ENCODE measurements around the gene HMGCS1. TPM values are rescaled to one million over a fixed set of nuclear protein-coding genes. Genes with fewer than 3 reads are reported as not detected.

Gene HMGCS1
- total RNA-seq, 3 donors from 2014 or later (not counting 1 experiment from before 2014, with no cell fraction given), result 53.0 to 105 (median 85.8) TPM

DNA sequence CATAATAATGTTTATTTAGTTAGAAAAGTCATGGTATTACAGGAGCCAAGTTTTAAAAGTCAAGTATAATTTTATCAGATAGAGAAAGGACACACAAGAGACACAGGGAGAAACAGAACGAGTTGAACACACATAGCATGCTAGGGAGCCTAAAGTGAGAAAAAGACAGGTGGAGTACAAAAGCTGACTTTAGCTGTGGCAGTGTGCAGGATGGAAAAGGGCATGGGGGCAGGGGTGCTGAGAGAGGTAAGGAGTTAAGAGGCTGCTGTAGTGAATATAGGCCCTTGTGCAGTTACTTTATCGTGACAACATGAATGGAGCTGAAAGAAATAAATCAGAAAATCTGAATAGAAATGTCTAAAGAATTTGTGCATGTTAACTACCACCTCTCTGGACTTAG is 18.0 kb downstream of the HMGCS1 start:
- Histone ChIP-seq H3K9me3 (ENCODE audit: control insufficient read depth, insufficient read depth, low read length) (no peaks in the 10 kb centered on the region), H3K4me1 (ENCODE audit: control insufficient read depth, insufficient read depth, low read length) (no peaks in the 10 kb centered on the region), H3K4me3 (ENCODE audit: low read length) (no peak overlapping the region), H3K27me3 (ENCODE audit: control insufficient read depth, insufficient read depth, low read length) (no peaks in the 10 kb centered on the region), H3K36me3 (ENCODE audit: control insufficient read depth, insufficient read depth, low read length) (peaks cover 75% of the 10 kb centered on the region), H3K27ac (ENCODE audit: low read length) (no peak overlapping the region)
- WGBS (ENCODE audit: insufficient coverage), result 95% methylated on average over 2 of the region's 2 CpGs
- H3K4me3 Mint-ChIP-seq, result no peak overlapping the region
- no peak overlapping the region for H3K27ac Mint-ChIP-seq
- H3K36me3 Mint-ChIP-seq, result peaks cover 40% of the 10 kb centered on the region
- peaks cover 0 to 7% of the 10 kb centered on the region in 2 donors for H3K4me1 Mint-ChIP-seq
- H3K27me3 Mint-ChIP-seq (ENCODE audit: low read depth in 2 of 2), result no peaks in the 10 kb centered on the region
- TF ChIP-seq, protein P1, sequence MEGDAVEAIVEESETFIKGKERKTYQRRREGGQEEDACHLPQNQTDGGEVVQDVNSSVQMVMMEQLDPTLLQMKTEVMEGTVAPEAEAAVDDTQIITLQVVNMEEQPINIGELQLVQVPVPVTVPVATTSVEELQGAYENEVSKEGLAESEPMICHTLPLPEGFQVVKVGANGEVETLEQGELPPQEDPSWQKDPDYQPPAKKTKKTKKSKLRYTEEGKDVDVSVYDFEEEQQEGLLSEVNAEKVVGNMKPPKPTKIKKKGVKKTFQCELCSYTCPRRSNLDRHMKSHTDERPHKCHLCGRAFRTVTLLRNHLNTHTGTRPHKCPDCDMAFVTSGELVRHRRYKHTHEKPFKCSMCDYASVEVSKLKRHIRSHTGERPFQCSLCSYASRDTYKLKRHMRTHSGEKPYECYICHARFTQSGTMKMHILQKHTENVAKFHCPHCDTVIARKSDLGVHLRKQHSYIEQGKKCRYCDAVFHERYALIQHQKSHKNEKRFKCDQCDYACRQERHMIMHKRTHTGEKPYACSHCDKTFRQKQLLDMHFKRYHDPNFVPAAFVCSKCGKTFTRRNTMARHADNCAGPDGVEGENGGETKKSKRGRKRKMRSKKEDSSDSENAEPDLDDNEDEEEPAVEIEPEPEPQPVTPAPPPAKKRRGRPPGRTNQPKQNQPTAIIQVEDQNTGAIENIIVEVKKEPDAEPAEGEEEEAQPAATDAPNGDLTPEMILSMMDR (IDR thresholded peaks at IDR 0.05), result no peak
- DNase-seq (no peak), ATAC-seq (no peak)
- no peaks in the 10 kb centered on the region for H3K9me3 Mint-ChIP-seq
- intact Hi-C loops (cut with micrococcal nuclease), result no loop called here

DNA sequence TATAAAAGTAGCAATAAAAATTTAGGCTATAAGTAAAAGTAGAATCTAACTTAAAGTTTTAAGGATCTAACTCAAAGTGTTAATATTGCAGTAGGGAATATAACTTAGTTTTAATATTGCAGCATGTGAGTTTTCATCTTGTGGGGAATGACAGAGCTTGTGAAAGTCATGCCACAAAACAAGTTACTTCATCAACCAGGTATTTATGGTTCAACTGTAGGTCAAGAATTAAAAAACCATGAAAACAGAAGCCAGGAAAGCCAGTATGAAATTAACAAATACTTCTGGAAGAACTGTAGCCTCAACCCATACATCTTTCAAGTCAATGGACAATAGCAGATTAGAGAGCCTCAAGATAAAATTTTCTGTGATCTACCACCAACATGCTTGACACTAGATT is 19.0 kb downstream of the HMGCS1 start:
- TF ChIP-seq, protein P1 (IDR thresholded peaks at IDR 0.05), result no peak
- H3K4me1 ChIP-seq (ENCODE audit: control insufficient read depth, insufficient read depth, low read length), result no peaks in the 10 kb centered on the region
- intact Hi-C loops (cut with micrococcal nuclease), result no loop called here

DNA sequence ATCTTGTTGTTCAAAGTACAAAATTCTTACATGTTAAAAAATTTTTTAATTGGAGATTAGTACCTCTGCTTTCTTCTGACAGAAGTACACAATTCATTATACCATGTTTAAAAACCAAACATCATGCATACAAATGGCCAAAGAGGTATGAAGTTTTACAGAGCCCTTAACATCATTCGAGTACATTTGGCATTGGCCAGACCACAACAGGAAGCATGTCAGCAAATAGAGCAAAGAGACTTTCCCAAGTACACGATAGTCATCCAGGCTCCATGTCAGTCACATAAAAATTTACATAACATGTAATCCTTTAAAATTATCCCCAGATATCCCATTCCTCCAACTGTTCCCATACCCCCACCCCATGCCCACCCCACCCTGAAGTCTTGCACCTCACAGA is 22.5 kb downstream of the HMGCS1 start:
- Mint-ChIP-seq H3K4me3 (no peak overlapping the region), H3K9me3 (no peaks in the 10 kb centered on the region), H3K36me3 (peaks cover 31% of the 10 kb centered on the region), H3K27me3 (ENCODE audit: low read depth in 2 of 2) (no peaks in the 10 kb centered on the region), H3K4me1 (peaks cover 0 to 7% of the 10 kb centered on the region in 2 donors), H3K27ac (peak overlapping the region in 1 of 2 donors; percentile 36)
- 23% methylated on average over 2 of the region's 2 CpGs for WGBS (ENCODE audit: insufficient coverage)
- DNase-seq (no peak), ATAC-seq (peak in 1 of 3 donors; percentile 26)
- intact Hi-C loops (cut with micrococcal nuclease), result no loop called here
- Histone ChIP-seq H3K27ac (ENCODE audit: low read length) (no peak overlapping the region), H3K27me3 (ENCODE audit: control insufficient read depth, insufficient read depth, low read length) (no peaks in the 10 kb centered on the region), H3K9me3 (ENCODE audit: control insufficient read depth, insufficient read depth, low read length) (no peaks in the 10 kb centered on the region), H3K4me1 (ENCODE audit: control insufficient read depth, insufficient read depth, low read length) (no peaks in the 10 kb centered on the region), H3K36me3 (ENCODE audit: control insufficient read depth, insufficient read depth, low read length) (peaks cover 53% of the 10 kb centered on the region), H3K4me3 (ENCODE audit: low read length) (no peak overlapping the region)
- TF ChIP-seq, protein P1 (IDR thresholded peaks at IDR 0.05), result no peak

More for the DNA sequence above, 19.0 kb downstream of the HMGCS1 start:
- H3K4me3 ChIP-seq (ENCODE audit: low read length), result no peak overlapping the region
- H3K4me1 Mint-ChIP-seq, result peaks cover 0 to 7% of the 10 kb centered on the region in 2 donors
- DNase-seq (no peak), ATAC-seq (no peak)
- no peaks in the 10 kb centered on the region for H3K27me3 ChIP-seq (ENCODE audit: control insufficient read depth, insufficient read depth, low read length)
- peaks cover 78% of the 10 kb centered on the region for H3K36me3 ChIP-seq (ENCODE audit: control insufficient read depth, insufficient read depth, low read length)
- no peak overlapping the region for H3K4me3 Mint-ChIP-seq
- no peaks in the 10 kb centered on the region for H3K27me3 Mint-ChIP-seq (ENCODE audit: low read depth in 2 of 2)
- no peaks in the 10 kb centered on the region for H3K9me3 Mint-ChIP-seq
- no peak overlapping the region for H3K27ac Mint-ChIP-seq
- no peak overlapping the region for H3K27ac ChIP-seq (ENCODE audit: low read length)
- H3K36me3 Mint-ChIP-seq, result peaks cover 46% of the 10 kb centered on the region
- H3K9me3 ChIP-seq (ENCODE audit: control insufficient read depth, insufficient read depth, low read length), result no peaks in the 10 kb centered on the region

DNA sequence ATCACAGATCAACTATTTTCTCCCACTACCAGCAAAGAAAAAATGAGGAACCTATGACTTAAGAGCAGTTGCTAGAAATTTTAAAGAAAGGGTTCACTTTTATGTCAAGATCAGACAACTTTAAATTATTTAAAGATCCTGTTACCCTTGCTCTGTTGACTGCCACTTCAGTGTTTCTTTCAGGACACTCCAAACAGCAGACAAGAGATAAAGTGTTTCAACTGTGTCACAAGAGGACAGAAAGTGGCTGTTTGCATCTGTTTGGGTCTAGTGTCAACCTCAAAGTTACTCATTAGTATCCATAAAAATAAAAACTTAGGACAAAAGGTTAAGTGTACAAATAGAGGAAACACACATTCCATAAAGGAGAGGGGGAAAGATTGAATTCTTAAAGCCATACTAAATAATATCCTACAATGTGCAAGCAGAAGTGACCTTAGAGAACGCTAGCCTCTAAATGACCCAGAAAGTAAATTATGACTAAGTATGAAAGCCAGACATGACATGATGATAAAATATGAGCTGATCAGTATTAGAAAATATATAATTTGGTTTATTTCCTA is 24.9 kb downstream of the HMGCS1 start:
- Mint-ChIP-seq H3K4me3 (no peak overlapping the region), H3K4me1 (peaks cover 0 to 7% of the 10 kb centered on the region in 2 donors), H3K9me3 (peaks cover 0 to 2% of the 10 kb centered on the region in 2 donors), H3K27me3 (ENCODE audit: low read depth in 2 of 2) (no peaks in the 10 kb centered on the region), H3K27ac (no peak overlapping the region), H3K36me3 (peaks cover 14% of the 10 kb centered on the region)
- no peaks in the 10 kb centered on the region for H3K27me3 ChIP-seq (ENCODE audit: control insufficient read depth, insufficient read depth, low read length)
- H3K9me3 ChIP-seq (ENCODE audit: control insufficient read depth, insufficient read depth, low read length), result no peaks in the 10 kb centered on the region
- H3K36me3 ChIP-seq (ENCODE audit: control insufficient read depth, insufficient read depth, low read length), result peaks cover 32% of the 10 kb centered on the region
- DNase-seq, result no peak
- no peak for ATAC-seq
- no peak overlapping the region for H3K4me3 ChIP-seq (ENCODE audit: low read length)
- H3K27ac ChIP-seq (ENCODE audit: low read length), result no peak overlapping the region
- no CpG with 5 or more reads among the region's 1 CpG for WGBS (ENCODE audit: insufficient coverage)
- intact Hi-C loops (cut with micrococcal nuclease), result no loop called here
- H3K4me1 ChIP-seq (ENCODE audit: control insufficient read depth, insufficient read depth, low read length), result no peaks in the 10 kb centered on the region
- TF ChIP-seq, protein P1 (IDR thresholded peaks at IDR 0.05), result no peak
